Right ventricle myocardium superior (tissue), 1 donor: ENCODE measurements around the gene GABRR3. TPM values are rescaled to one million over a fixed set of nuclear protein-coding genes. Genes with fewer than 3 reads are reported as not detected.

ENCODE experiments used
- ATAC-seq: fragments of 200-7000 bp; cut with Tn5 transposase; one replicate; pipeline ENCODE4 v1.9.1; 2020; ENCODE audit warnings: mild to moderate bottlenecking; ENCODE audit not compliant: poor library complexity
- DNase-seq: peaks from one replicate; pipeline ENCODE4 v3.0.0-alpha.2; 2020
- intact Hi-C: fragments of 100-400 bp; cut with DNase I; formaldehyde crosslinking; loops from one replicate; pipeline ENCODE4 v1.11.2; 2022
- long read RNA-seq: library from polyadenylated mRNA; unstranded; transcript quantifications from one replicate; pipeline ENCODE4 v2.0.0, GENCODE V29; 2021
- total RNA-seq: library from RNA; stranded (reverse); fragmentation: NEBNext Ultra II Directional; extraction: Animal tissue kit (Norgen Biotek cat#: 25700); gene quantifications from one replicate; pipeline ENCODE4 v1.2.1, GENCODE V29; 2021
- donor health status: DM: no; HTN: yes; CAD: no; lungs with severe emphysema.

The GABRR3 gene
- total RNA-seq = not detected
- long read RNA-seq = 0 reads

- DNase-seq = no peak
- intact Hi-C loops = no loop called here
- ATAC-seq = no peak
These were observed at the start of gene GABRR3 for GRCh38 chr3:98035208-98035607. GABRR3 (minus strand) TSS chr3:98035315; CDS start chr3:98034987, 328 bp downstream.

GRCh38 chr3:98073486-98073885 is 38.4 kb upstream of the GABRR3 start:
- intact Hi-C loops = no loop called here
- no peak for ATAC-seq
- no peak for DNase-seq

- intact Hi-C loops = no loop called here
- no peak for DNase-seq
- no peak for ATAC-seq
These were observed 35.7 kb upstream of the GABRR3 start for GRCh38 chr3:98070840-98071239.

GRCh38 chr3:98068824-98069223 is 33.7 kb upstream of the GABRR3 start:
- ATAC-seq (no peak), DNase-seq (no peak)
- intact Hi-C loops = no loop called here

GRCh38 chr3:98058244-98058960 is 23.3 kb upstream of the GABRR3 start:
- DNase-seq (no peak), ATAC-seq (no peak)
- intact Hi-C loops = no loop called here

- ATAC-seq (no peak), DNase-seq (no peak)
- intact Hi-C loops = no loop called here
These were observed 22.5 kb upstream of the GABRR3 start for GRCh38 chr3:98057631-98058030.

- DNase-seq (no peak), ATAC-seq (no peak)
- intact Hi-C loops = no loop called here
These were observed 20.9 kb upstream of the GABRR3 start for GRCh38 chr3:98056035-98056434.

GRCh38 chr3:98049271-98049670 is 14.2 kb upstream of the GABRR3 start:
- no peak for DNase-seq
- intact Hi-C loops = loop anchor here (5.0 kb wide), 1 partner anchor 278 kb away; no protein-coding TSS in a partner anchor
- no peak for ATAC-seq

- ATAC-seq (no peak), DNase-seq (no peak)
- intact Hi-C loops = loop anchor here (5.0 kb wide), 1 partner anchor 279 kb away; no protein-coding TSS in a partner anchor
These were observed 13.5 kb upstream of the GABRR3 start for GRCh38 chr3:98048586-98048985.

- DNase-seq (no peak), ATAC-seq (no peak)
- intact Hi-C loops = no loop called here
These were observed 6.2 kb upstream of the GABRR3 start for GRCh38 chr3:98041350-98041749.

GRCh38 chr3:98039322-98040024 is 4.4 kb upstream of the GABRR3 start:
- DNase-seq (no peak), ATAC-seq (peak; percentile 94)
- intact Hi-C loops = no loop called here

GRCh38 chr3:98038876-98039275 is 3.8 kb upstream of the GABRR3 start:
- ATAC-seq (peak; percentile 18), DNase-seq (no peak)
- intact Hi-C loops = no loop called here

- ATAC-seq (peak; percentile 46), DNase-seq (no peak)
- intact Hi-C loops = no loop called here
These were observed 3.2 kb upstream of the GABRR3 start for GRCh38 chr3:98038286-98038685.

- DNase-seq = no peak
- no peak for ATAC-seq
- intact Hi-C loops = no loop called here
These were observed 629 bp downstream of the GABRR3 start for GRCh38 chr3:98034486-98034885.

GRCh38 chr3:98034036-98034435 is 1.1 kb downstream of the GABRR3 start:
- no peak for ATAC-seq
- intact Hi-C loops = no loop called here
- no peak for DNase-seq

- intact Hi-C loops = no loop called here
- ATAC-seq (no peak), DNase-seq (no peak)
These were observed 2.2 kb downstream of the GABRR3 start for GRCh38 chr3:98032904-98033303.

- intact Hi-C loops = no loop called here
- ATAC-seq = no peak
These were observed 2.9 kb downstream of the GABRR3 start for GRCh38 chr3:98032265-98032664.

GRCh38 chr3:98029083-98029482 is 6.0 kb downstream of the GABRR3 start:
- no peak for ATAC-seq
- intact Hi-C loops = no loop called here
- DNase-seq = no peak

More at GRCh38 chr3:98032265-98032664, 2.9 kb downstream of the GABRR3 start:
- no peak for DNase-seq

- intact Hi-C loops = no loop called here
- ATAC-seq (no peak), DNase-seq (no peak)
These were observed 8.0 kb downstream of the GABRR3 start for GRCh38 chr3:98027085-98027446.

- DNase-seq = no peak
- intact Hi-C loops = no loop called here
These were observed 8.6 kb downstream of the GABRR3 start for GRCh38 chr3:98026425-98027084.

More at GRCh38 chr3:98026425-98027084, 8.6 kb downstream of the GABRR3 start:
- no peak for ATAC-seq
